Neural cell (in vitro differentiated cells): Measurements from ENCODE around the gene PRDM8. TPM values are rescaled to one million over a fixed set of nuclear protein-coding genes. Genes with fewer than 3 reads are reported as not detected.

Experiments used
- H2AFZ ChIP-seq: fragments of 200-600, 300-800 bp; sonication (generic), shearing (Covaris generic); 2 replicates; pipeline ENCODE4 v1.6.0; 2014; ENCODE audit warnings: low read depth, mild to moderate bottlenecking, antibody characterized with exemption, low read length, moderate library complexity
- H3F3A ChIP-seq: fragments of 200-600 bp; shearing (Covaris generic); 2 replicates; pipeline ENCODE4 v1.6.1; 2016; ENCODE audit warnings: mild to moderate bottlenecking, moderate library complexity, mixed read lengths, antibody characterized with exemption, low read length; ENCODE audit not compliant: insufficient read depth, poor library complexity, severe bottlenecking
- H3K27ac ChIP-seq: fragments of 200-600, 300-800 bp; sonication (generic), shearing (Covaris generic); 2 replicates; pipeline ENCODE4 v1.5.1; 2014; ENCODE audit warnings: mild to moderate bottlenecking, low read length, moderate library complexity
- H3K27me3 ChIP-seq: fragments of 300-800, 200-600 bp; sonication (generic), shearing (Covaris generic); 2 replicates; pipeline ENCODE4 v1.6.0; 2014; ENCODE audit warnings: mild to moderate bottlenecking, low read depth, low read length, moderate library complexity; ENCODE audit not compliant: insufficient read depth
- H3K36me3 ChIP-seq: fragments of 300-800, 200-600 bp; sonication (generic), shearing (Covaris generic); 2 replicates; pipeline ENCODE4 v1.5.1; 2014; ENCODE audit warnings: mild to moderate bottlenecking, antibody characterized with exemption, low read length, moderate library complexity; ENCODE audit not compliant: insufficient read depth
- H3K4me2 ChIP-seq: fragments of 300-800, 200-600 bp; sonication (generic), shearing (Covaris generic); 2 replicates; pipeline ENCODE4 v1.6.0; 2014; ENCODE audit warnings: mild to moderate bottlenecking, low read length
- H3K4me3 ChIP-seq: fragments of 300-800, 200-600 bp; sonication (generic), shearing (Covaris generic); 2 replicates; pipeline ENCODE4 v1.5.1; 2014; ENCODE audit warnings: mild to moderate bottlenecking, low read length, moderate library complexity
- H3K79me2 ChIP-seq: fragments of 200-600 bp; shearing (Covaris generic); replicated peaks from 2 replicates; pipeline ENCODE4 v1.6.0; 2014; ENCODE audit warnings: mild to moderate bottlenecking, low read length, moderate library complexity; ENCODE audit not compliant: insufficient read depth
- H3K9ac ChIP-seq: fragments of 300-800, 200-600 bp; sonication (generic), shearing (Covaris generic); 2 replicates; pipeline ENCODE4 v1.6.1; 2016; ENCODE audit warnings: mild to moderate bottlenecking, low read length, mixed read lengths
- H3K9me2 ChIP-seq: fragments of 200-600 bp; shearing (Covaris generic); 2 replicates; pipeline ENCODE4 v1.6.1; 2016; ENCODE audit warnings: mild to moderate bottlenecking, low read length, mixed read lengths; ENCODE audit not compliant: insufficient read depth
- H3K9me3 ChIP-seq: fragments of 200-600, 300-800 bp; sonication (generic), shearing (Covaris generic); 2 replicates; pipeline ENCODE4 v1.6.1; 2016; ENCODE audit warnings: mild to moderate bottlenecking, mixed run types, low read length, moderate library complexity, mixed read lengths
- H4K20me1 ChIP-seq: fragments of 200-600 bp; shearing (Covaris generic); 2 replicates; pipeline ENCODE4 v1.6.1; 2016; ENCODE audit warnings: mild to moderate bottlenecking, mixed run types; ENCODE audit not compliant: insufficient read depth
- EP300 ChIP-seq: fragments of 450-650 bp; conservative IDR thresholded peaks from 2 replicates; pipeline ENCODE4 v1.6.1; 2014; ENCODE audit warnings: antibody characterized with exemption, mild to moderate bottlenecking, moderate library complexity; ENCODE audit not compliant: poor library complexity, severe bottlenecking
- EZH2 ChIP-seq: fragments of 200-600, 300-800 bp; shearing (Covaris generic), sonication (generic); IDR thresholded peaks from 2 replicates; pipeline ENCODE4 v1.6.1; 2014; ENCODE audit warnings: antibody characterized with exemption, low read length, borderline replicate concordance, mild to moderate bottlenecking; ENCODE audit not compliant: insufficient read depth, poor library complexity, severe bottlenecking
- POLR2AphosphoS5 ChIP-seq: IDR thresholded peaks from 2 replicates; pipeline ENCODE4 v1.6.1; 2012
- RAD21 ChIP-seq: fragments of 450-650 bp; conservative IDR thresholded peaks from 2 replicates; pipeline ENCODE4 v1.6.1; 2014; ENCODE audit warnings: antibody characterized with exemption, mild to moderate bottlenecking, moderate library complexity
- TAF1 ChIP-seq: IDR thresholded peaks from 2 replicates; pipeline ENCODE4 v1.6.1; 2012; ENCODE audit warnings: low read depth
- polyA minus RNA-seq: library from RNA; depleted of rRNA, polyadenylated mRNA; stranded (reverse); fragments of >200 nt; gene quantifications from 2 replicates; pipeline ENCODE4 v1.2.3, GENCODE V29; 2014
- polyA plus RNA-seq: library from polyadenylated mRNA; depleted of rRNA; stranded (reverse); fragments of >200 nt; gene quantifications from 2 replicates; pipeline ENCODE4 v1.2.3, GENCODE V29; 2014
- TF ChIP-seq, protein P1 (sequence below): IDR thresholded peaks from 2 replicates; pipeline ENCODE4 v1.6.1; 2012; ENCODE audit warnings: borderline replicate concordance
- TF ChIP-seq, protein P2 (sequence below): fragments of 450-650 bp; IDR thresholded peaks from 2 replicates; pipeline ENCODE4 v1.5.1; 2014; ENCODE audit warnings: antibody characterized with exemption, mild to moderate bottlenecking, moderate library complexity; ENCODE audit not compliant: poor library complexity, severe bottlenecking

PRDM8 gene
- polyA plus RNA-seq (0.46 and 0.52 TPM in 2 replicates), polyA minus RNA-seq (0.73 and 0.81 TPM in 2 replicates)

DNA sequence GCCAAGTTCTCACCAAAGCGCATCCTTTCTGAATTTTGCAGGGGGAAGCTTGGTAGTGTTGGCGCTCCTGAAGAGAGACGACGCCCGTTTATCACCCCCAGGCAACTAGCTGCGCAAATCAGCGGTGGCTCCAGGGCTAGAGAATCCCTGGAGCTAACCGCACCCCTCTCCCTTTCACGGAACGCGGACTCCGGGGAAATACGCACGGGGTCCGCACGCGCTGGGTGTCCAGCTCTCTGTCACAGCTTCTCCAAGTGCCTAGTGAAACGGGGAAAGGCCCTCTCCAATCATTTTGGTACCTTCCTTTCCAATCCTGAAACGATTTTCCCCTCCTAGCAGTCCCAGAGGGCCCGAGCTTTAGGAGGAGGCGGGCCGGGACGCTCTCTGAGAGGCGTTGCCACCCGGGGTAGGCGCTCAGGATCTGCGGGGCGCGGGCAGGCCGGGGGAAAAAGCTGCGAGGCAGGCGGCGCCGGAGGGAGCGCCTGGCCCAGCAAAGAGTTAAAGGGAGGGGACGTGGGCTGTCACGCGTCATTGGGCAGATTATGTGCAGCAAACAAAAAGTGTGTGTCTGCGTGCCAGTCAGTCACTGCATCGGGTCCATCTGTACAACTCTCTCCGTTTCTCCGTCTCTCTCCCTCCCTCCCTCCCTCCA lies at the start of gene PRDM8:
PRDM8 (plus strand) TSS at position 582 of the 652 bp plus-strand sequence. CDS start 2,578 bp downstream, outside the sequence.
- Histone ChIP-seq H2AFZ (no peak within 1 kb of the TSS), H3K27me3 (peaks cover 100% of the 10 kb centered on the region), H3F3A (no peaks in the 10 kb centered on the region), H3K4me2 (no peak within 1 kb of the TSS), H3K79me2 (no peaks in the 10 kb centered on the region), H3K27ac (no peak within 1 kb of the TSS), H3K9me2 (no peaks in the 10 kb centered on the region), H3K4me3 (peak within 1 kb of the TSS; percentile 53), H3K9me3 (no peaks in the 10 kb centered on the region), H3K9ac (no peak within 1 kb of the TSS), H4K20me1 (no peaks in the 10 kb centered on the region), H3K36me3 (no peaks in the 10 kb centered on the region)
- TF ChIP-seq POLR2AphosphoS5 (peak; percentile 35), RAD21 (no peak), EZH2 (peak; percentile 71)

DNA sequence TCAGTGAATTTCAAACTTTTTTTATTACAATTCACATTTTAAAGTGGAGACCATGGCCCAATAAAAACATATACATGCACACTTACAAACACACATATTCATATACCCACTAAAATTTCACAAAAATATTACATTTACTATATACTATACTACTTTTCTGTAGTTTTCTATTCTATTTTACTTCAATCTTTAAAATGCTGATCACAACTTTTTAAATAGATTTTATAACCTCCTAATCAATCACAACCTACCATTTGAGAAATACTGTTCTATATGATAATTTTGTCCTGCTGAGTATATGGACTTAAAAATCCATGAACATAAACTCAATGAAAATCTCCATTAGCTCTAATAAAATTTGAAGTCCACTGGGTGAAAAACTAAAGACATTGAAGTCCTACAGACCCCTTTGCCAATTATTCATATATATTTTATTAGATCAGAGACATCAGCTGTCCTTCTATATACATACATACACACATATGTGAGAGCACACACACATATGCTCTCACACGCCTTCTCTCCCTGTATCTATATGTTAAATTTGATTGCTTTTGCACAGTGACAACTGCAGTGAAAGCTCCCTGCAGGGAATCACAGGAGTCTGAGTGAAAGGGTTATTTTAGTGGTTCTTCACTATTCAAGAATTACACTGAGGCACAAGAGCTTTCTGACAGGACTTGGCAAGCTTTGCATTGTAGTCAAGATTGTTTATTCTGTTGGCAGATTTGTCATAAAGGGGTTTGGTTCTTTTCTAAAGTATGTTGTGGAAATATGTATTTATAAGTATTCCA lies 46.7 kb upstream of the PRDM8 start:
- Histone ChIP-seq H3K27ac (peak overlapping the region; percentile 88), H3K36me3 (no peaks in the 10 kb centered on the region), H3F3A (peaks cover 17% of the 10 kb centered on the region), H2AFZ (no peak overlapping the region), H3K4me3 (no peak overlapping the region), H3K27me3 (no peaks in the 10 kb centered on the region), H3K9me3 (no peaks in the 10 kb centered on the region), H3K4me2 (peak overlapping the region; percentile 50), H3K9ac (no peak overlapping the region), H3K9me2 (no peaks in the 10 kb centered on the region), H4K20me1 (no peaks in the 10 kb centered on the region), H3K79me2 (no peaks in the 10 kb centered on the region)
- TF ChIP-seq TAF1: no peak
- TF ChIP-seq POLR2AphosphoS5: peak; percentile 84
- peak; percentile 95 for TF ChIP-seq EP300
- TF ChIP-seq, protein P1, sequence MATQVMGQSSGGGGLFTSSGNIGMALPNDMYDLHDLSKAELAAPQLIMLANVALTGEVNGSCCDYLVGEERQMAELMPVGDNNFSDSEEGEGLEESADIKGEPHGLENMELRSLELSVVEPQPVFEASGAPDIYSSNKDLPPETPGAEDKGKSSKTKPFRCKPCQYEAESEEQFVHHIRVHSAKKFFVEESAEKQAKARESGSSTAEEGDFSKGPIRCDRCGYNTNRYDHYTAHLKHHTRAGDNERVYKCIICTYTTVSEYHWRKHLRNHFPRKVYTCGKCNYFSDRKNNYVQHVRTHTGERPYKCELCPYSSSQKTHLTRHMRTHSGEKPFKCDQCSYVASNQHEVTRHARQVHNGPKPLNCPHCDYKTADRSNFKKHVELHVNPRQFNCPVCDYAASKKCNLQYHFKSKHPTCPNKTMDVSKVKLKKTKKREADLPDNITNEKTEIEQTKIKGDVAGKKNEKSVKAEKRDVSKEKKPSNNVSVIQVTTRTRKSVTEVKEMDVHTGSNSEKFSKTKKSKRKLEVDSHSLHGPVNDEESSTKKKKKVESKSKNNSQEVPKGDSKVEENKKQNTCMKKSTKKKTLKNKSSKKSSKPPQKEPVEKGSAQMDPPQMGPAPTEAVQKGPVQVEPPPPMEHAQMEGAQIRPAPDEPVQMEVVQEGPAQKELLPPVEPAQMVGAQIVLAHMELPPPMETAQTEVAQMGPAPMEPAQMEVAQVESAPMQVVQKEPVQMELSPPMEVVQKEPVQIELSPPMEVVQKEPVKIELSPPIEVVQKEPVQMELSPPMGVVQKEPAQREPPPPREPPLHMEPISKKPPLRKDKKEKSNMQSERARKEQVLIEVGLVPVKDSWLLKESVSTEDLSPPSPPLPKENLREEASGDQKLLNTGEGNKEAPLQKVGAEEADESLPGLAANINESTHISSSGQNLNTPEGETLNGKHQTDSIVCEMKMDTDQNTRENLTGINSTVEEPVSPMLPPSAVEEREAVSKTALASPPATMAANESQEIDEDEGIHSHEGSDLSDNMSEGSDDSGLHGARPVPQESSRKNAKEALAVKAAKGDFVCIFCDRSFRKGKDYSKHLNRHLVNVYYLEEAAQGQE: peak; percentile 42

DNA sequence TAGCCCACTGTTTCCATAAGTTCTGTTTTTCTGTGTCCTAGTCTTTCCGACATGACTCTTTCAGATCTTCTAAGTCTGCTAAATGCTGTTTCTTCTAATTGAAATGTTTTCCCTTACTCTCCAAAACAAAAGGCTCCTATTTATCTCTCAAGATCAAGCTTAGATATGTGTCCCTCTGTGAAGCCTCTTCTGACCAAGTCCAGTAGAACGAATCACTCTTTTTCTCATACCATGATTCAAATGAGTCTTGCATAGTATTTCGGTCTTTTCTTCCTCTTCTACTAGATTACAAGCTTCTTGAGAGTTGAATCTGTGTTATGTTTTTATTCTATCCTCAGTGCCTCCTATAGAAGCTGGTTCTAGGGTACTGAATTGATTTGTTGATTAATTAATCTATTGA lies 45.3 kb upstream of the PRDM8 start:
- no peak overlapping the region for H2AFZ ChIP-seq

More for the DNA sequence above, 45.3 kb upstream of the PRDM8 start:
- Histone ChIP-seq H3K27ac (peak overlapping the region; percentile 88), H3F3A (peaks cover 17% of the 10 kb centered on the region), H3K9ac (no peak overlapping the region), H3K4me3 (no peak overlapping the region), H3K36me3 (no peaks in the 10 kb centered on the region), H3K9me3 (no peaks in the 10 kb centered on the region), H4K20me1 (no peaks in the 10 kb centered on the region), H3K79me2 (no peaks in the 10 kb centered on the region), H3K9me2 (no peaks in the 10 kb centered on the region), H3K27me3 (no peaks in the 10 kb centered on the region), H3K4me2 (no peak overlapping the region)
- no peak for TF ChIP-seq RAD21
- no peak for TF ChIP-seq TAF1
- no peak for TF ChIP-seq POLR2AphosphoS5
- TF ChIP-seq, protein P2, sequence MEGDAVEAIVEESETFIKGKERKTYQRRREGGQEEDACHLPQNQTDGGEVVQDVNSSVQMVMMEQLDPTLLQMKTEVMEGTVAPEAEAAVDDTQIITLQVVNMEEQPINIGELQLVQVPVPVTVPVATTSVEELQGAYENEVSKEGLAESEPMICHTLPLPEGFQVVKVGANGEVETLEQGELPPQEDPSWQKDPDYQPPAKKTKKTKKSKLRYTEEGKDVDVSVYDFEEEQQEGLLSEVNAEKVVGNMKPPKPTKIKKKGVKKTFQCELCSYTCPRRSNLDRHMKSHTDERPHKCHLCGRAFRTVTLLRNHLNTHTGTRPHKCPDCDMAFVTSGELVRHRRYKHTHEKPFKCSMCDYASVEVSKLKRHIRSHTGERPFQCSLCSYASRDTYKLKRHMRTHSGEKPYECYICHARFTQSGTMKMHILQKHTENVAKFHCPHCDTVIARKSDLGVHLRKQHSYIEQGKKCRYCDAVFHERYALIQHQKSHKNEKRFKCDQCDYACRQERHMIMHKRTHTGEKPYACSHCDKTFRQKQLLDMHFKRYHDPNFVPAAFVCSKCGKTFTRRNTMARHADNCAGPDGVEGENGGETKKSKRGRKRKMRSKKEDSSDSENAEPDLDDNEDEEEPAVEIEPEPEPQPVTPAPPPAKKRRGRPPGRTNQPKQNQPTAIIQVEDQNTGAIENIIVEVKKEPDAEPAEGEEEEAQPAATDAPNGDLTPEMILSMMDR: no peak
